Stimulated activated CD4-positive, alpha-beta T cell treated with anti-CD3 and anti-CD28 coated beads, Interleukin-12 subunit alpha, Interleukin-12 subunit beta, amount 100 ng/mL, for 24 hours (primary cell): Measurements from ENCODE around the gene MPLKIP.
"Not testable (repeated sequence)": the region's sequence is repeated elsewhere in the genome, so short reads cannot be mapped to it uniquely, and the experiment has no call there.

ENCODE experiments used
- DNase-seq, 2 experiments: peaks; one replicate each; pipeline ENCODE4 v3.0.0-alpha.2; 2020; ENCODE audit warnings: low read depth in 2 of 2

The MPLKIP gene

DNA sequence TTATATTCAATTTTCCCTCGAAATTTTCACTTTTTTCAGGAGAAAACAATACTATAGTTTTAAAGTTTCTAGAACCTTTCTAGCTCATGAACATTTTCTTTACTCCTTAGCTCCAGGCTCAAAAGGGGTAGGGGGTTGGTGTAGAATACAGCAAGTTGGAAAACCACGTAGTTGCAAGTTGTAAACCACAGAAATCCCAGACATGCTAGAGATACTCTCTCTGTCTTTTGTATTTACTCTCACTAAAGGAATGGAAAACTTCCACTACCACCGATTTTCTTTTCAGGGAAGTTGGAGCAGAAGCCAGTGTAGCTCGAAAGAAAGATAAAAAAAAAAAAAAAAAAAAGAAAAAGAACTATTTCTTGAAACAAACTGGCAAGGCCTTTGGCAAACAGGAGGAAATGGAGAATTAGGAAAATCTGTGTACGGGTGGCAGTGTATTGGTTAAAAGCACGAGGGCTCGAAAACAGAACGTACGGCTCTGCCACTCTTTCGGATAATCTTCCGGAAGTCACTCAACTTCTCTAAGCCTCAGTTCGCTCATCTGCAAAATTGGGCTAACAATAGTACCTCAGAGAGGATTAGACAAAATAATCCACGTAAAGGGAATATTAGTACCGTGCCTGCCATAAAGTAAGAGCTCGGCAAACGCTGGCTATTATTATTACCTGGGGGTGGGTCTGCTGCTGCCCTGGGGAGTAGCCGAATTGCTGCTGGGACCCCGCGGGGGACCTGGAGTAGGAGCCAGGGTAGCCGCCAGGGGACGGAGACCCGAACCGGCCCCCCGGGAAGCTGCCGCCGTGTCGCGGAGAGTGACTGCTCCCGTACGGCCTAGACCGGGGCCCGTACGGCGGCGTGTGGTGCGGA lies 628 bp downstream of the MPLKIP start:
- no peak for DNase-seq

DNA sequence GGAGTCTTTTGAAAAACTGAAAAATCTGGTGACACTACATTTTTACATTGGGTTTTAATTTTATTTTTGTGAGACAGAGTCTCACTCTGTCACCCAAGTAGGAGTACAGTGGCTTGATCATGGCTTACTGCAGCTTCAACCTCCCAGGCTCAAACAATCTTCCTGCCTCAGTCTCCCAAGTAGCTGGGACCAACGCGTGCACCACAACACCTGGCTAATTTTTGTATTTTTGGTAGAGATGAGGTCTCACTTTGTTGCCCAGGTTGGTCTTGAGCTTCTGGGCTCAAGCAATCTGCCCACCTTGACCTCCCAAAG lies 11.5 kb downstream of the MPLKIP start:
- DNase-seq: no peak

DNA sequence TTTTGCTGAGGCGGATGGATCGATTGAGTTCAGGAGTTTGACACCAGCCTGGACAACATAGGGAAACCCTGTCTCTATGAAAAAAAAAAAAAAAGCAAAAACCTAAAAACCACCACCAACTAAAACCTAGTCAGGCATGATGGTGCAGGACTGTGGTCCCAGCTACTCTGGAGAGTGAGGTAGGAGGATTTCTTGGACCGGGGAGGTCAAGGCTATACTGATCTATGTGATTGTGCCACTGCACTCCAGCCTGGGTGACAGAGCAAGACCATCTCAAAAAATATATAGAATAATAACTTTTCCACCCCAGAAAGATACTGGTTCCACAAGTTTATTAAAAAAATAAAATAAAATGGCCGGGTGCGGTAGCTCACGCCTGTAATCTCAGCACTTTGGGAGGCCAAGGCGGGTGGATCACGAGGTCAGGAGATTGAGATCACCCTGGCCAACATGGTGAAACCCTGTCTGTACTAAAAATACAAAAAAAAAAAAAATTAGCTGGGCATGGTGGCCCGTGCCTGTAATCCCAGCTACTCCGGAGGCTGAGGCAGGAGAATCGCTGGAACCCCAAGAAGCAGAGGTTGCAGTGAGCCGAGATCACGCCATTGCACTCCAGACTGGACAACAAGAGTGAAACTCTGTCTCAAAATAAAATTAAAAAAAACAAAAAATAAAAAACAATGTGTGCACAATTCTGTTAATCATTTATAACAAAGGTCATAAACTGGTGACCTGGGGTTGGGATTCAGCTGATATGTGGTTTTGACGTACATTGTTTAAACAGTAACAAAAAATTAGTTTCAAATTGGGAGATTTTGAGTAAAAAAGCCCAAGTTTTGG lies 12.1 kb downstream of the MPLKIP start:
- DNase-seq: not testable (repeated sequence)

DNA sequence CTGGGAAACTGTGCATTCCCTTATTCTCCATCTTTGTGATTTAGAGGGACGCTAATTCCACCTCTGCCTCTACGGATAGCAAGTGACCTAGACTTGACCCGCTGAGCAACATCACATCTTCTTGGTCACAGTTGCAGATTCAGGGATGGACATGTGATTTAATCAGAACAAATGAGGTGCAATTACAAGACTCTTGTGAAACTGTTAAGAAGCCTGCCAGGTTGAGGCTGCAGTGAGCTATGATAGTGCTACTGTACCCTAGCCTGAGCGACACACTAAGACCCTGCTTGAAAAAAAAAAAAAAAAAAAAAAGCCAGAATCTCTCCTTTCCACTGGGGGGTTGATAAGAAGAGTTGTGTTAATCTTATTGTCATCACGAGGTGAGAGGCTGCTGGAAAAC lies 14.4 kb downstream of the MPLKIP start:
- no peak for DNase-seq

DNA sequence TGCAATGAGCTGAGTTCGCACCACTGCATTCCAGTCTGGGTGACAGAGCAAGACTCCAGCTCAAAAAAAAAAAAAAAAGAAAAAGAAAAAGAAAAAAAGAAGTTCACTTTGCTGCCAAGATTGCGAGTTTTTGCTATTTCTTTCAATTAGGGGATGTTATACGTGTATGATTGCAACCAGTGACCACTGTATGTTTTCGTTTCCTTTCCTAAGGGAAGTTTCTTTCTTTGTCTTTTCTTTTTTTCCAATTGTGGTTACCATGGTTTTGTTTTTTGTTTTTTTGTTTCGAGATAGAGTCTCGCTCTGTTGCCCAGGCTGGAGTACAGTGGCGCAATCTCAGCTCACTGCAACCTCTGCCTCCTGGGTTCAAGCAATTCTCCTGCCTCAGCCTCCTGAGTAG lies 16.2 kb downstream of the MPLKIP start:
- DNase-seq: not testable (repeated sequence)

DNA sequence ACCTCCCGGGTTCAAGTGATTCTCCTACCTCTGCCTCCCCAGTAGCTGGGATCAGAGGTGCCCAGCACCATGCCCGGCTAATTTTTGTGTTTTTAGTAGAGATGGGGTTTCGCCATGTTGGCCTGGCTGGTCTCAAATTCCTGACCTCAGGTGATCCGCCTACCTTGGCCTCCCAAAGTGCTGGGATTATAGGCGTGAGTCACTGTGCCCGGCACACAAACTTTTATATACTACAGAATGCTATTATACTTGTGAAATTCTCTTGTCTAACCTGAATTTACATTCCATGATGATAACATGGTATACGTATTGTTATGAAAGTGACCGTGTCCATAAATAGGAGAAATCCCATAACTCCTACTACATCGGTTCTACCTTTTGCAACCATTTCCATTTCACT lies 17.2 kb downstream of the MPLKIP start:
- DNase-seq: not testable (repeated sequence)

DNA sequence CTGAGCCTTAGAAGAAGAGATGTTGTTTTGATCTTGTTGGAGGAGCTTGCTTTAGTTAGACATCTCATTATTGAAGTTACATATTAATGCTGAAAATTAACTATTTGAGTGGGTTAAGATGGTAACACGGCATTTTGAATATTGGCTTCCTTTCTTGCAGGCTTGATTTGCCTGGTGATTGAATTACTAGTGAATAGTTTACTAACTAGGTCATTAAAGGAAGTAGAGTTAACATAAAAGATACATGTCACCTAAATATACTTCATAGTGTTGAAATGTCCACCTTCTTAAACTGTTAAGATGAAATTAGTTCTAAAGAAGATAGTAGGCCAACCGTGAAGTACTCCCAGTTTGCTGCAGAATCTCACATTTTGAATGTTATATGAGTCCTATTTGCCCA lies 18.5 kb downstream of the MPLKIP start:
- DNase-seq: no peak

DNA sequence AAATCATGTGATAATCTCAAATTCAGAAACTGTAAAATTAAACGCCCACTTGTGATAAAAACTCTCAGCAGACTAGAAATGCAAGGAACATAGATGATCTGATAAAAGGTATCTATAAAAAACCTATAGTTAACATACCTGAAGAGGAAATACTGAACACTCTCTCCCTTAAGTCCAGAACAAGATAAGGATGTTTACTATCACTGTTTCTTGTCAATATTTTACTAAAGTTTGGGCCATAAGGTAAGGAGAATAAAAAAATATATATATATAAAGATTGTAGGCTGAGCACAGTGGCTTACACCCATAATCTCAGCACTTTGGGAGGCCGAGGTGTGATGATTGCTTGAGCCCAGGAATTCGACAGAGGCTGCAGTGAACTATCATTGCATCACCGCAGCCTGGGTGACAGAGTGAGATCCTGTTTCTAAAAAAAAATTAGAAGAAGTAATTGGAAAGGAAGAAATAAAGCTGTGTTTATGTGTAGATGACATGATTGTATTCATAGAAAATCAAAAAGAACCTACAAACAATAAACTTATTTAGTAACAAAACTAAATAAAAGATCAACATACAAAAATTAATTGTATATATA lies 28.4 kb downstream of the MPLKIP start:
- DNase-seq: no peak

DNA sequence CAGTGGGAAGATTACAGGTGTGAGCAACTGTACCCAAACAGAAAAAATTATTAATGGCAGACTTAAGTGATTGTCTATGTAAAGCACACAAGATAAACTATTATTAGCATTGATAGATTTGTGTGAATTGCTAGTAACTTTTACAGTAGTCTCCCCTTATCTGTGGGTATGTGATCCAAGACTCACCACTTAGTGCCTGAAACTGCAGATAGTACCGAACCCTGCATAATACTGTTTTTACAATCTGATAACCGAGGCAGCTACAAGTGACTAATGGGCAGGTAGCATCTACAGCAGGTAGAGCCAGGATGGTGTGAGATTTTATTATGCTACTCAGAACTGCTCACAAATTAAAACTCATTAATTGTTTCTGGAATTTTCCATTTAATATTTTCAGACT lies 31.5 kb downstream of the MPLKIP start:
- no peak for DNase-seq

DNA sequence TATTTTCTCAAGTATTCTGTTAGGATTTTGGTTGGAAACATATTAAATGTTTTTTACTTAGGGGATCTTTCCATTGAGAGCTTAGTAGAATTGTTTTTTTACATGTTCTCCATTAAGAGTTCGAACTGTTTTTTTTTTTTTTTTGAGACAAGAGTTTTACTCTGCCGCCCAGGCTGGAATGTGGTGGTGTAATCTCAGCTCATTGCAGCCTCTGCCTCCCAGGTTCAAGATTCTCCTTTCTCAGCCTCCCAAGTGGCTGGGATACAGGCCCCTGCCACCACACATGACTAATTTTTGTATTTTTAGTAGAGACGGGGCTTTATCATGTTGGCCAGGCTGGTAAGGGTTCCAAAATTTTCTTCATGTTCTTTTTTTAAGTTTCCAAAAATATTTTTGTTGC lies 33.2 kb downstream of the MPLKIP start:
- DNase-seq: no peak

DNA sequence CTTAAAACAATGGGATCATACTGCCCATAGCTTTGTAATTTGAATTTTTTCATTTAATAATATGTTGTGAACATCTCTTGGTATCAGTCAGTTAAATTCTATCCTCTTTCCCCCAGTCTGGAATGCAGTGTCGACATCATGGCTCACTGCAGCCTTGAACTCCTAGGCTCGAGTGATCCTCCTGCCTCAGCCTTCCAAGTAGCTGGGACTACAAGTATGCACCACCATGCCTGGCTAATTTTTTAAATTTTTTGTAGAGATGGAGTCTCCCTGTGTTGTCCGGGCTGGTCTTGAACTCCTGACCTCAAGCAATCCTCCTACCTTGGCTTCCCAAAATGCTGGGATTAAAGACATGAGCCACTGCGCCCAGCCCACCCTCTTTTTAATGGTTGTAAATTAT lies 34.6 kb downstream of the MPLKIP start:
- no peak for DNase-seq

DNA sequence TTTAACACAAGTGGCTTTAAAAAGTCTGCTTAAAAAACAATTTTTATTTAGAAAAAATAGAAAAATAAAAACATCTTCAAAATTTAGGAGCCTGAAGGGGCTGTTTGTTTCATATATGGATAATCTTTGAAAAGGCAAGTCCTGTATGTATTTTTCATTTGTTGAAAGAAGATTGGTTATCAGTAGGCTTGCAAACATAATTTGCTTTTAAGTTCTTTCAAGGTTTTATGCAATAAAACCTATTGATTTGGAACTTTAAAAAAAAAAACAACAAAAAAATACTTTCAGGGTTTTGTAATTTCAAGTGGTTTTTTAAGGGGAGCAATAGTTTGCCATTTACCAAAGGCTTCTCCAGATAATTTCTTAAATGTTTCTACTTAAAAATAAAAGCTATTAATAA lies 35.6 kb downstream of the MPLKIP start:
- no peak for DNase-seq

DNA sequence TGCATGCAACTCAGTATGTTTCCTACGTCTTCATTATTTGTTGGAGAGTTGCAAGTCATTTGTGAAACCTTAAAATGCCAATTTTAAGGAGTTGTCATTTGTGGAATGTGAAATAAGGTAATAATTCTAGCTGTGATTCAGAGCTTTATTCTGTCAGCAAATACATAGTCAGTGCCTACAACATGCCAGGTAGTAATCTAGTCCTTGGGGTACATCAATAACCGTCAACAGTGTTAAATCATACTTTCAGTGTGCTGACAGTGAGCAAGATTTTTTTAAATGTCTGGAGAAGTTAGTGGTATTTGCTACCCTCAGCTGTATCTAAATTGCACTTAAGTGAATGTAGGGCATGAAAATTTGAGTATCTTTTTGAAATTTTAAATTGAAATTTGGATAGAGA lies 36.7 kb downstream of the MPLKIP start:
- DNase-seq: no peak

DNA sequence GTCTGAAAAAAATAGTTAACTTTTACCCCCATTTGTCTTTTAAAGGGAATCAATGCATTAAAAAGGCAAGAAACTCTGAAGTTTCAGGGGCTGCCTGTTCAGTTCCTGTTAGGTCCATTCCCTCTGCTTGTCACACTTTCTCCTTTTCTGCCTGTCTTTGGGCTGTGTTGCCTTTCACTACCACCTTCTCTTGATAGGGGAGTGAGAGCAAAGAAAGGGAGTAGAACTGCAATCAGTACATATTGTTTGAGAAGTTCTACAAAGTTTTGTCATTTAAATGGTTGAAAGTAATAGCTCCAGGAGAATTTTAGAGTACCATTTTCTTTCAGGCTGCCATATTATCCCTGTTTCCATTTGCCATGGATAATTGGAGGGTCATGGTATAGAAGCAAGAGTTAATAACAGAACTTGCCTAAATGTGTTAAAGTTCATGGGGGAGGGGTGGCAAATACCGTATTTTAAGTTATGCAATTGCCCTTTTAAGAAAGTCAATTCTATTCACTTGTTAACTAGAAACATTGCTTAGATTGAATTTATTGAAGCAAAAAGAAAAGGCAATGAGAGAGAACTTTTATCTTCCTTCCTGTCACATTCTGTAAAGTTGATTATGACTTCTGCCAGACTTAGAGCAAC lies 38.6 kb downstream of the MPLKIP start:
- DNase-seq: no peak

DNA sequence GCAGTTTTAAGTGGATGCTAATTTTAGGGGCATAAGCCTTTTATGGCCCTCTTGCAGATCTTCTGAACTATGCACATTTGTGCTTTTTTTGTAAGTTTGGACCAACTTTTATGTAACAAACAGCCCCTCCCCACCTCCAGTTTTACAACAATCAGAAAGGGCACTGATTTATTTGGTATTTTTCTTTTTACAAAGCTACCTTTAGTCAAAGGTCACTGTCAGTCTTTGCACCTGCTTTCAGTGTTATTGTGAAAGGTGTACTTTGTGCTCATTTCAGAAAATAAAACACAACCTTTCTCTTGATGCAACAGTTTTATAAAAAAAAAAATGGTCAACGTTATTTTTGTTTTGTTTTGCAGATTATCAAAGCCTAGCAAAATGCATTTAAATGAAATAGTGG lies 39.2 kb downstream of the MPLKIP start:
- no peak for DNase-seq

DNA sequence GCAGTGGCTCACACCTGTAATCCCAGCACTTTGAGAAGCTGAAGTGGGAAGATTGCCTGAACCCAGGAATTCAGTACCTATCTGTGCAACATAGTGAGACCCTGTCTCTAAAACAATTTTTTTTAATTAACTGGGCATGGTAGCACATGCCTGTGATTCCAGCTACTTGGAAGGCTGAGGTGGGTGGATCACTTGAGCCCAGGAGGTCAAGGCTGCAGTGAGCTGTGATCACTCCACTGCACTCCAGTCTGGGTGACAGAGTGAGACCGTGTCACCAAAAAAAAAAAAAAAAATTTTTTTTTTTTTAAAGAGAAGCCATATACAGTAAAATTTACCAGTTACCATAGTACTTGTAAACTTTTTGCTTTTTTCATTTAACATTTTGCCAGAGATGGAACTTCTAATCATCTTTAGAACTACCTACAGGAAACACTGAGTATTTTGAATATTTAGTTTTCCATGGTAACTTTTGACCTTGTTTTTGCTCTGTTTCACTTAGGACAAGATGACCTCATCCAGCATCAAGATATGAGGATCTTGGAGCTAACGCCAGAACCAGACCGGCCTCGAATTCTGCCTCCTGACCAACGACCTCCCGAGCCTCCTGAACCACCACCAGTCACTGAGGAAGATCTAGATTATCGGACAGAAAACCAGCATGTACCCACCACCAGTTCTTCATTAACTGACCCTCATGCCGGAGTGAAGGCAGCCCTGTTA lies 40.6 kb downstream of the MPLKIP start:
- no peak for DNase-seq

DNA sequence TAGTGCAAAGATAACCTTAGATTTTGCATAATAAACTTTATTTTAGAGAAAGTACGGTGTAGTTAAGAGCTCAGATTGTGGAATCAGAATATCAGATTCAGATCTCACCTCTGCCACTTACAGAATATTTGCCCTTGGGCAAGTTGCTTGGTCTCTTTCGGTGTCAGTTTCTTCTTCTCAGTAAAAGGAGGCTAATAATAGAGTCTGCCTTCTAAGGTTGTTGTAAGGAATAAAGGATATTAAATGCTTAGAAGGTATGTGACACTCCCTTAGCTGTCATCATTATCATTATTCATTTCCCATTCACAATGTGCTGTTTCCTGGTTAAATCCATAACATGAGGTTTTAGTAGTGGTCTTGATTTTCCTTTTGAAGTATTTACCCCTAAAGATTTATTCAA lies 42.2 kb downstream of the MPLKIP start:
- DNase-seq: no peak

DNA sequence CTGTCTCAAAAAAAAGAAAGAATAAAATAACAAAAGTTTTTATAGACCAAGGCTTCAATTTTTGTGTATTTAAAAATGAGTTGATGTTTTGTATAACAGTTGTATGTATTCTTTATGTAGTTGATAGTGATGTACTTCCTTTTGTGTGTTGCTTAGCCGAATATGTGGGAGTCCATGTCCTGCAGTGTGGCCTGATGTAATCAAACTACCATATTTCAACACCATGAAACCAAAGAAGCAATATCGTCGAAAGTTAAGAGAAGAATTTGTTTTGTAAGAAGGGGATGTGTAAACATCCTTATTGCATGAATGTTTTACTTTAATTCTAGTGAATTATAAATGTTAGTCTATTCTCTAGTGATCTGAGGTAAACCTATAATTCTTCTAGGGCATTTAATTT lies 56.6 kb downstream of the MPLKIP start:
- DNase-seq: no peak
